Occipital lobe (tissue), 2 donors: ENCODE results near the gene PCDHGC3. TPM values are rescaled to one million over a fixed set of nuclear protein-coding genes. Genes with fewer than 3 reads are reported as not detected.

ENCODE experiments used
- DNase-seq: peaks from one replicate; lab custom pipeline; 2025; lab: John Stamatoyannopoulos, UW
- total RNA-seq: library from RNA; depleted of rRNA; stranded (reverse); fragments of >200 nt; gene quantifications from one replicate; pipeline ENCODE4 v1.2.3, GENCODE V29; 2014

Gene PCDHGC3
- total RNA-seq, 1 donor from 2014 or later = 35.6 TPM

DNA sequence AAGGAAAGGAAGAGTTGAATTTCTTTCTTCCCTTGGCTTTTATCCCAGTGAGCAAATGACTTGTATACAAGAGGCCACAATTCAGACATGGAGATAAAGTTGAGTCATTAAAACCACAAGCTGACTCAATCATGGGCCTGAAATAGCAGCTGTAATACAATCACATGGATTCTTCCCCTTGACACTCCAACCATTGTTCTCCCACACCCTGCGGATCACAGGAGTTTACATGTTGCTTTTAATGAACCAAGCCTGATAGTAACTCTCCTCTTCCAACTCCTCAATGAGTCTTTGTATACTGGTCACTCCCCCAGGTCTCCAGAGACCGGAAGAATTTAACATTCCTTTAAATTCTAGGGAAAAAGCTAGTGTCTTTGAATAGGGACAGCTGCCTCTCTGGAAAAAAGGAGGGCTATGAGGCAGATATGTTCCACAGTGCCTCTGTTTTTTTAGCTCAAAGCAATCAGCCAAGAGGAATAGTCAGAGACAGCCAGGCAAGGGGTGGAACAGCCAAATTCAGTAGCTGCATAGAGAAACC, 45.5 kb downstream of the PCDHGC3 start:
- DNase-seq = peak; percentile 50

DNA sequence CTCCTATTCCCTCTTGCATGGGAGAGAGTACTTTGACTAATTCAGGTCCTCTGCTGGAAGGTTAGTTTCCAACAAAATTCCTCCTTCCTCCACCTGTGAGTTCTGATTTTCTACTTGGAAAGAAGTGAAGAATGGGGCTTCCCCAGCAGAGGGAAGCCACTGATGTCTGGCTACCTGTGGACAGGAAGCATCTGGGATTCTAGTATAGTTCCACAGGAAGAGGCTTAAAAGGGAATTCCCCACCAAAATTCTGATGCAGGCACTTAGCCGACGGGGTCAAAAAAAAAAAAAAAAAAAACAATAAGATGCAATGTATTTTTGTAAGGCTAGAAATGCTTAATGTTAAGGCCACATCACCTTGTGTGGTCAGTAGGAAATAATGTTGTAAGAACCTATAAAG, 46.5 kb downstream of the PCDHGC3 start:
- DNase-seq = no peak

DNA sequence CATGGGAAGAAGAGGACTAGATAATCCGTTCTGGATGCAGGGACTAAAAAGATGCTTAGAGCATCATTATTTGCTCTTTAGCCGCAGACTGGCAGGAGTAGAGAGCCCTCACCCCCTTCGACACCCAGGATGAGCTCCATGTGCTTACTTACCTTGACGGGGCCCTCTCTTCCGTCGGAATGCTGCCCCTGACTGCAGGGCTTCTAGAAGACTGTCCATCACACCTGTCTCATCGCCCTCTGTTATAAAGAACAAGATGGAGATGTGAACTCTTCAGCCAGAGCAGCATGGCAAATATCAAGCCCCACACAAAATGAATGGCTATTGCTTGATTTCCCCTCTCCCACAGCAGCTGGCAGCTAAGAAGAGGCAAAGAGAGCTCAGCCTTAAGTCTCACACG, 48.2 kb downstream of the PCDHGC3 start:
- DNase-seq = no peak

DNA sequence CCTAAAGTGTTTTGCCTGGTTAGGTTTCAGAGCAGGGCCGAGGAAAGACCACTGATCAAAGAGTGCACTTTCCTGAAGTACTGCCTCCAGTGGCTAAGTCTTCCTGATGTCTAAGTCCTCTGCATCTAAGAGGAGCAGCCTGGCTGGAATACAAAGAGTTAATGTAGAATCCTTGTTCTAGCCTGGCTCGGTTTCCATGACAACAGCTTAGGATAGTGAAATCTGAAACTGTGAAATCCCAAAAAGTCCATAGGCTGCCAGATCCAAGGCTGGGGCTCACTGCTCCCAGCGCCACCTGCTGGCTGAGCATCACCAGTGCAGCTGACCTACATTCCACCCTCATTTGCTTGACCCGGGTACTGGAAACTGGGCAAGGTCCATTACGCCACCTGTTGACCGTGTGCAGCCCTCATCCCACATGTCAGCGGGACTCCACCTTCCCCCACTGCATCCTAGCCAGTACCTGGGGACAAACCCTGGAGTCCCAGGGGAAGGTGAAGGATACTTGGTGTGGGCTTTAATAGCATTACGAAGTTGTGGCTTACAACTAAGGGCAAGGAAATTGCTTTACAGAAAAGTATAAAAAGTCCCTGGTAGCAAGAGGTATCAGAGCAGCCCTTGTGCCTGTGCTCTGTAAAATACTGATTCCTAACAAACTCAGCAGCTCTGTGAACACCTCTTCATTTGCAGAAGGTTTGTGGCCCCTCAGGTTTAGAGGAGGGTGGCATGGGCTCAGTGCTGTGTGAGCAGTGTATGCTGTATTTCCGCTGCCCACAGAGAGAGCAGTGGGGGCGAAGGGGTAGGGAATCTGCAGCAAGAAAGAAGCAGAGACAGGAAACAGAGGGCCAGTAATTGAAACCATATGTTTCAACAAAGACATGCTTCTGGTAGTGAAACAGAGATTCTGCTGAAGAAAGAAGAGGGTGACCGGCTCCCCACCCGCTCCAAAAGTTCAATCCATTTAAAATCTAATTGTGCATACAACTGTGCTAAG, 49.1 kb downstream of the PCDHGC3 start:
- peak; percentile 75 for DNase-seq

DNA sequence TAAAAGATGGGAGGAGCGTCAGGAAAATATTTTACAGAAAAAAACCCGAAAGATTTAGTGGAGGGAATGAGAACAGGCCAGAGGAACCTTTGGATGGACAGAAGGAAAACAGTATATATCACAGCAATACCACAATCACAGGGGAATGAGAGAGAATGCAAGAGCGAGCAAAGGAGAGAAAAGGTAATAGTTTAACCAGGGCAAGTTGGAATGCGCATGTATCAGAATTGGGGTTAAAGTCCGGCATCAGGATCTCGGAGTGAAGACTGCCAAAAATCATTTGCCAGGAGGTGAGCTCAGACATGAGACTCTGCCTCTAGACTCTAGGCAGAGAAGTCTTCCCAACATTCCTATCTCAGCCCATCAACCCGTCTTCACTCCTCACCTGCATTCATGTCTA, 49.9 kb downstream of the PCDHGC3 start:
- DNase-seq = no peak

DNA sequence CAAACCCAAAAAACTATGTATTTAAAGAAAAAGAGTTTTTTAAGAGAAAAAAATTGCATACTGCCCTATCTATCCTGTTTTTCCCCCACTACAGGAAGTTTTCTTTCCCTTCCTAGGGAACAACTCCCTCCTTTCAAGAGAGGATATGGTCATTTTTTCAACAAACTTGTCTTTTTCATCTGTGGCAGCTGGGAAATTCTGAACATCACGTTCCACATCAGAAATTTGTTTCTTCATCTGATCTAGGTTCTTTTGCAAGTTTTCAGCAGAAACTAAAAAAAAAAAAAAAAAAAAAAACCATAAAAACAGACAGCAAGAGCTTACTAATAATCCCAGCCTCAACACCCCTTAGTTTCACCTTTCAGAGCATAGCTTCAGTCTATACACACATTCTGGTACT, 51.7 kb downstream of the PCDHGC3 start:
- DNase-seq = no peak

Other genes starting within 250 kb of the PCDHGC3 start
- 22.1 TPM for gene PCDHB15, start 230.6 kb upstream of the PCDHGC3 start, total RNA-seq
- gene SLC25A2, start 171.9 kb upstream of the PCDHGC3 start, total RNA-seq = not detected
- gene TAF7, start 155.2 kb upstream of the PCDHGC3 start, total RNA-seq = 127 TPM
- 4.8 TPM for gene PCDHGA1, start 145.5 kb upstream of the PCDHGC3 start, total RNA-seq
- gene PCDHGA2, start 137.2 kb upstream of the PCDHGC3 start, total RNA-seq = 6.9 TPM
- 4.7 TPM for gene PCDHGA3, start 132.1 kb upstream of the PCDHGC3 start, total RNA-seq
- gene PCDHGB1, start 125.9 kb upstream of the PCDHGC3 start, total RNA-seq = 7.8 TPM
- 8.4 TPM for gene PCDHGA4, start 120.9 kb upstream of the PCDHGC3 start, total RNA-seq
- 8.3 TPM for gene PCDHGB2, start 116.0 kb upstream of the PCDHGC3 start, total RNA-seq
- 6.6 TPM for gene PCDHGA5, start 111.8 kb upstream of the PCDHGC3 start, total RNA-seq
- 12.3 TPM for gene PCDHGB3, start 105.7 kb upstream of the PCDHGC3 start, total RNA-seq
- gene PCDHGA6, start 102.1 kb upstream of the PCDHGC3 start, total RNA-seq = 12.3 TPM
- gene PCDHGA7, start 93.2 kb upstream of the PCDHGC3 start, total RNA-seq = 8.4 TPM
- gene PCDHGB4, start 88.3 kb upstream of the PCDHGC3 start, total RNA-seq = 12.9 TPM
- 8.0 TPM for gene PCDHGA8, start 83.3 kb upstream of the PCDHGC3 start, total RNA-seq
- gene PCDHGB5, start 78.0 kb upstream of the PCDHGC3 start, total RNA-seq = 18.1 TPM
- 11.9 TPM for gene PCDHGA9, start 73.2 kb upstream of the PCDHGC3 start, total RNA-seq
- 12.8 TPM for gene PCDHGB6, start 67.9 kb upstream of the PCDHGC3 start, total RNA-seq
- gene PCDHGA10, start 63.0 kb upstream of the PCDHGC3 start, total RNA-seq = 12.0 TPM
- gene PCDHGB7, start 58.3 kb upstream of the PCDHGC3 start, total RNA-seq = 15.6 TPM
- gene PCDHGA11, start 54.9 kb upstream of the PCDHGC3 start, total RNA-seq = 16.4 TPM
- gene PCDHGA12, start 45.5 kb upstream of the PCDHGC3 start, total RNA-seq = 6.9 TPM
- gene PCDHGC4, start 9.1 kb downstream of the PCDHGC3 start, total RNA-seq = 91.2 TPM
- gene PCDHGC5, start 13.1 kb downstream of the PCDHGC3 start, total RNA-seq = 6.2 TPM
- 18.4 TPM for gene DIAPH1, start 143.0 kb downstream of the PCDHGC3 start, total RNA-seq
- 46.5 TPM for gene HDAC3, start 160.9 kb downstream of the PCDHGC3 start, total RNA-seq
- 8.4 TPM for gene RELL2, start 161.0 kb downstream of the PCDHGC3 start, total RNA-seq
- gene FCHSD1, start 175.5 kb downstream of the PCDHGC3 start, total RNA-seq = 3.0 TPM
- gene ARAP3, start 206.3 kb downstream of the PCDHGC3 start, total RNA-seq = 3.3 TPM